Fibroblast of lung (primary cell): ENCODE results near the gene CCDC85C. TPM values are rescaled to one million over a fixed set of nuclear protein-coding genes. Genes with fewer than 3 reads are reported as not detected.

Experiments
- DNase-seq, 2 donors: peaks; one replicate each; pipeline versions ENCODE4 v3.0.0 to v3.0.0-alpha.2; 2010; ENCODE audit warnings: low read depth in 2 of 2
- H2AFZ ChIP-seq: 2 replicates; pipeline ENCODE4 v1.5.1; 2012; ENCODE audit warnings: low read length, control low read depth, inconsistent platforms
- H3K27ac ChIP-seq: 2 replicates; pipeline ENCODE4 v1.5.1; 2011; ENCODE audit warnings: low read length, control low read depth; ENCODE audit not compliant: insufficient read depth
- H3K27me3 ChIP-seq: 2 replicates; pipeline ENCODE4 v1.5.1; 2011; ENCODE audit warnings: mild to moderate bottlenecking, low read length; ENCODE audit not compliant: control insufficient read depth, insufficient read depth
- H3K36me3 ChIP-seq: 2 replicates; pipeline ENCODE4 v1.5.1; 2011; ENCODE audit warnings: low read length; ENCODE audit not compliant: control insufficient read depth, insufficient read depth
- H3K4me1 ChIP-seq: 2 replicates; pipeline ENCODE4 v1.5.1; 2011; ENCODE audit warnings: low read length; ENCODE audit not compliant: control insufficient read depth, insufficient read depth; ENCODE audit errors: extremely low read depth
- H3K4me2 ChIP-seq: 2 replicates; pipeline ENCODE4 v1.5.1; 2011; ENCODE audit warnings: low read length, control low read depth; ENCODE audit not compliant: insufficient read depth; ENCODE audit errors: extremely low read depth
- H3K4me3 ChIP-seq, 4 experiments: fragments of 200-600 bp in 1 of 4; sonication (generic) in 1 of 4; replicated peaks in 1 of 4; 2 replicates each; pipeline ENCODE4 v1.5.1; 2011 to 2016; ENCODE audit warnings: low read length in 4 of 4, low read depth in 3 of 4, mild to moderate bottlenecking in 3 of 4, control low read depth in 2 of 4, inconsistent platforms in 1 of 4, mixed read lengths in 1 of 4; ENCODE audit not compliant: insufficient read depth in 1 of 4; ENCODE audit errors: control extremely low read depth in 1 of 4
- H3K79me2 ChIP-seq: 2 replicates; pipeline ENCODE4 v1.5.1; 2012; ENCODE audit warnings: mild to moderate bottlenecking, low read length, inconsistent platforms; ENCODE audit not compliant: control insufficient read depth, insufficient read depth
- H3K9ac ChIP-seq: 2 replicates; pipeline ENCODE4 v1.5.1; 2011; ENCODE audit warnings: mild to moderate bottlenecking, low read length, control low read depth; ENCODE audit not compliant: insufficient read depth
- H3K9me3 ChIP-seq: 2 replicates; pipeline ENCODE4 v1.5.1; 2012; ENCODE audit warnings: low read depth, low read length; ENCODE audit not compliant: control insufficient read depth, insufficient read depth
- H4K20me1 ChIP-seq: 2 replicates; pipeline ENCODE4 v1.5.1; 2011; ENCODE audit warnings: low read length; ENCODE audit not compliant: control insufficient read depth, insufficient read depth; ENCODE audit errors: extremely low read depth
- CTCF ChIP-seq, 2 donors: IDR thresholded peaks in 1 of 2; conservative IDR thresholded peaks in 1 of 2; 1 replicate in 1 of 2; 2 replicates in 1 of 2; pipeline ENCODE4 v1.5.1; 2011 to 2012; ENCODE audit warnings: low read length in 2 of 2, control low read depth in 1 of 2, inconsistent platforms in 1 of 2, low read depth in 1 of 2, mild to moderate bottlenecking in 1 of 2
- EZH2 ChIP-seq: IDR thresholded peaks from 2 replicates; pipeline ENCODE4 v1.5.1; 2012; ENCODE audit warnings: low read length, control low read depth, mild to moderate bottlenecking; ENCODE audit errors: missing control alignments
- polyA plus RNA-seq, 2 donors: library from polyadenylated mRNA; depleted of rRNA in 1 of 2; stranded (reverse) in 1 of 2; unstranded in 1 of 2; fragments of >200 nt; gene quantifications; 2 replicates each; pipeline ENCODE4 v1.2.1, GENCODE V29; 2011 to 2012; ENCODE audit warnings: missing spikeins in 1 of 2
- total RNA-seq: library from RNA; depleted of rRNA; stranded (reverse); fragments of >200 nt; gene quantifications from 2 replicates; pipeline ENCODE4 v1.2.1, GENCODE V29; 2014

The CCDC85C gene
- total and polyA plus RNA-seq, 2 donors (not counting 1 experiment from before 2014, with no cell fraction given), result 4.6 to 9.6 TPM

- no peak for DNase-seq
- Histone ChIP-seq H2AFZ (no peak overlapping the region), H3K4me1 (peaks cover 33% of the 10 kb centered on the region), H3K4me2 (no peak overlapping the region), H3K36me3 (no peaks in the 10 kb centered on the region), H3K79me2 (no peaks in the 10 kb centered on the region), H3K27ac (no peak overlapping the region), H3K9ac (no peak overlapping the region), H3K27me3 (no peaks in the 10 kb centered on the region), H3K9me3 (no peaks in the 10 kb centered on the region), H3K4me3 (no peak overlapping the region), H4K20me1 (no peaks in the 10 kb centered on the region)
- TF ChIP-seq CTCF (conservative IDR thresholded peaks at IDR 0.05 in 1 of 2, IDR thresholded peaks at IDR 0.05 in 1 of 2; ENCODE audit: low read depth in 1 of 2, low read length in 2 of 2), result no peak
- no peak for TF ChIP-seq EZH2
Measured at GRCh38 chr14:99571303-99571986, 32.6 kb downstream of the CCDC85C start.

GRCh38 chr14:99570544-99571302 lies 33.3 kb downstream of the CCDC85C start:
- no peaks in the 10 kb centered on the region for H3K9me3 ChIP-seq
- no peak overlapping the region for H3K4me3 ChIP-seq
- peaks cover 32% of the 10 kb centered on the region for H3K4me1 ChIP-seq
- H3K4me2 ChIP-seq, result no peak overlapping the region
- no peak overlapping the region for H2AFZ ChIP-seq
- H4K20me1 ChIP-seq, result no peaks in the 10 kb centered on the region
- H3K27ac ChIP-seq, result no peak overlapping the region
- H3K27me3 ChIP-seq, result no peaks in the 10 kb centered on the region
- H3K79me2 ChIP-seq, result no peaks in the 10 kb centered on the region
- H3K36me3 ChIP-seq, result no peaks in the 10 kb centered on the region
- H3K9ac ChIP-seq, result no peak overlapping the region
- DNase-seq, result no peak
- TF ChIP-seq CTCF (conservative IDR thresholded peaks at IDR 0.05 in 1 of 2, IDR thresholded peaks at IDR 0.05 in 1 of 2; ENCODE audit: low read depth in 1 of 2, low read length in 2 of 2) (no peak), EZH2 (no peak)

- Histone ChIP-seq H3K4me2 (no peak overlapping the region), H3K27me3 (no peaks in the 10 kb centered on the region), H3K36me3 (no peaks in the 10 kb centered on the region), H3K4me1 (peaks cover 24% of the 10 kb centered on the region), H3K9ac (no peak overlapping the region), H2AFZ (no peak overlapping the region), H3K27ac (no peak overlapping the region), H3K9me3 (no peaks in the 10 kb centered on the region), H3K4me3 (no peak overlapping the region), H3K79me2 (no peaks in the 10 kb centered on the region), H4K20me1 (no peaks in the 10 kb centered on the region)
- TF ChIP-seq CTCF (conservative IDR thresholded peaks at IDR 0.05 in 1 of 2, IDR thresholded peaks at IDR 0.05 in 1 of 2; ENCODE audit: low read depth in 1 of 2, low read length in 2 of 2), result no peak
- TF ChIP-seq EZH2, result no peak
- no peak for DNase-seq
Measured at GRCh38 chr14:99569725-99570543, 34.1 kb downstream of the CCDC85C start.
